HepG2 (cell line): Measurements from ENCODE around the gene CNTFR. TPM values are rescaled to one million over a fixed set of nuclear protein-coding genes. Genes with fewer than 3 reads are reported as not detected.
A peak's percentile ranks its signal among the peaks of the same experiment; 100 is the strongest.

Experiments
- CHCHD3 ChIP-seq: sonication (generic); formaldehyde crosslinking; IDR thresholded peaks from 2 replicates; pipeline ENCODE4 v1.8.0; 2022; ENCODE audit warnings: mild to moderate bottlenecking, missing genetic modification reagents, moderate library complexity
- GLMP ChIP-seq: sonication (generic); formaldehyde crosslinking; IDR thresholded peaks from 2 replicates; pipeline ENCODE4 v1.9.0; 2021; ENCODE audit warnings: missing genetic modification reagents, mild to moderate bottlenecking, borderline replicate concordance
- HOMEZ ChIP-seq: IDR thresholded peaks from 2 replicates; pipeline ENCODE4 v1.6.1; 2016; ENCODE audit warnings: low read depth
- PAXIP1 ChIP-seq: sonication (generic); formaldehyde crosslinking; conservative IDR thresholded peaks from 2 replicates; pipeline ENCODE4 v1.4.0; 2020; ENCODE audit warnings: mild to moderate bottlenecking, missing genetic modification reagents, moderate library complexity
- PRDM10 ChIP-seq: sonication (generic); formaldehyde crosslinking; IDR thresholded peaks from 2 replicates; pipeline ENCODE4 v1.4.0; 2020; ENCODE audit warnings: low read depth, missing genetic modification reagents
- SOX6 ChIP-seq, 2 experiments: fragments of 450-650 bp in 1 of 2; sonication (generic) in 1 of 2; formaldehyde crosslinking in 1 of 2; IDR thresholded peaks; 2 replicates each; pipeline versions ENCODE4 v1.4.0 to v1.6.1; 2017 to 2020; ENCODE audit warnings: antibody characterized with exemption in 1 of 2, mild to moderate bottlenecking in 1 of 2, missing genetic modification reagents in 1 of 2
- ZFYVE20 ChIP-seq: sonication (generic); formaldehyde crosslinking; IDR thresholded peaks from 2 replicates; pipeline ENCODE4 v1.8.0; 2023; ENCODE audit warnings: low read depth, mild to moderate bottlenecking, moderate library complexity, missing genetic modification reagents, borderline replicate concordance
- ZNF513 ChIP-seq: sonication (generic); formaldehyde crosslinking; conservative IDR thresholded peaks from 2 replicates; pipeline ENCODE4 v1.5.0; 2020; ENCODE audit warnings: missing genetic modification reagents
- ZNF550 ChIP-seq: sonication (generic); formaldehyde crosslinking; IDR thresholded peaks from 2 replicates; pipeline ENCODE4 v1.4.0; 2020; ENCODE audit warnings: mild to moderate bottlenecking, missing genetic modification reagents, borderline replicate concordance
- ZNF710 ChIP-seq: sonication (generic); formaldehyde crosslinking; IDR thresholded peaks from 2 replicates; pipeline ENCODE4 v1.5.0; 2020; ENCODE audit warnings: mild to moderate bottlenecking, missing genetic modification reagents, borderline replicate concordance
- polyA plus RNA-seq, 8 experiments: library from polyadenylated mRNA; depleted of rRNA in 3 of 8; stranded (reverse) in 7 of 8; unstranded in 1 of 8; fragments of >200 nt; fragmentation: Illumina TruSeq in 4 of 8; extraction: Trizol in 4 of 8; gene quantifications; 2 replicates each; pipeline versions ENCODE4 v1.2.1 to v1.2.3, GENCODE V29; 2011 to 2016; ENCODE audit warnings: low read depth in 4 of 8, missing spikeins in 1 of 8, mixed read lengths in 1 of 8; ENCODE audit not compliant: insufficient read depth in 1 of 8
- total RNA-seq, 5 experiments: library from RNA; depleted of rRNA; stranded (reverse); fragments of >200 nt; fragmentation: Illumina TruSeq; extraction: Trizol; gene quantifications; 2 replicates each; pipeline ENCODE4 v1.2.3, GENCODE V29; 2016; ENCODE audit warnings: low read depth in 1 of 5

Gene CNTFR
- total and polyA plus RNA-seq, 2 of the 13 experiments (the other 11 are each of a cell fraction or from before 2014, with no cell fraction given) = not detected

GRCh38 chr9:34630402-34631154 is 41.1 kb upstream of the CNTFR start (continued):
- TF ChIP-seq ZNF710 (CRISPR knock-in tag) (no peak), ZNF513 (CRISPR knock-in tag) (no peak), PRDM10 (CRISPR knock-in tag) (no peak), ZNF550 (no peak), GLMP (CRISPR knock-in tag) (no peak), SOX6 (IDR thresholded peaks at IDR 0.05) (no peak), SOX6 (CRISPR knock-in tag; IDR thresholded peaks at IDR 0.05) (no peak), ZFYVE20 (no peak), PAXIP1 (0 out of 2 replicates have a peak, but pooled peaks have one; percentile 49), HOMEZ (CRISPR knock-in tag) (no peak), CHCHD3 (no peak)
